ENCODE data around the gene CCDC185. TPM values are rescaled to one million over a fixed set of nuclear protein-coding genes. Genes with fewer than 3 reads are reported as not detected.

Gene CCDC185
- total RNA-seq, 3 donors from 2014 or later, result not detected

- H3K36me3 ChIP-seq (ENCODE audit: low read depth), result no peaks in the 10 kb centered on the region
- H3K4me1 ChIP-seq (ENCODE audit: low read depth), result no peaks in the 10 kb centered on the region
- TF ChIP-seq, protein P1, sequence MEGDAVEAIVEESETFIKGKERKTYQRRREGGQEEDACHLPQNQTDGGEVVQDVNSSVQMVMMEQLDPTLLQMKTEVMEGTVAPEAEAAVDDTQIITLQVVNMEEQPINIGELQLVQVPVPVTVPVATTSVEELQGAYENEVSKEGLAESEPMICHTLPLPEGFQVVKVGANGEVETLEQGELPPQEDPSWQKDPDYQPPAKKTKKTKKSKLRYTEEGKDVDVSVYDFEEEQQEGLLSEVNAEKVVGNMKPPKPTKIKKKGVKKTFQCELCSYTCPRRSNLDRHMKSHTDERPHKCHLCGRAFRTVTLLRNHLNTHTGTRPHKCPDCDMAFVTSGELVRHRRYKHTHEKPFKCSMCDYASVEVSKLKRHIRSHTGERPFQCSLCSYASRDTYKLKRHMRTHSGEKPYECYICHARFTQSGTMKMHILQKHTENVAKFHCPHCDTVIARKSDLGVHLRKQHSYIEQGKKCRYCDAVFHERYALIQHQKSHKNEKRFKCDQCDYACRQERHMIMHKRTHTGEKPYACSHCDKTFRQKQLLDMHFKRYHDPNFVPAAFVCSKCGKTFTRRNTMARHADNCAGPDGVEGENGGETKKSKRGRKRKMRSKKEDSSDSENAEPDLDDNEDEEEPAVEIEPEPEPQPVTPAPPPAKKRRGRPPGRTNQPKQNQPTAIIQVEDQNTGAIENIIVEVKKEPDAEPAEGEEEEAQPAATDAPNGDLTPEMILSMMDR (IDR thresholded peaks at IDR 0.05), result no peak
- H3K9me3 ChIP-seq, result no peaks in the 10 kb centered on the region
- intact Hi-C loops (cut with DNase I, micrococcal nuclease), result no loop called here
- H3K4me3 ChIP-seq, result no peak overlapping the region
- DNase-seq (no peak), ATAC-seq (no peak)
These were observed 8.9 kb downstream of the CCDC185 start for GRCh38 chr1:223401873-223402789.

GRCh38 chr1:223402790-223403142, 9.6 kb downstream of the CCDC185 start:
- Histone ChIP-seq H3K4me1 (ENCODE audit: low read depth) (no peaks in the 10 kb centered on the region), H3K36me3 (ENCODE audit: low read depth) (no peaks in the 10 kb centered on the region), H3K9me3 (no peaks in the 10 kb centered on the region), H3K4me3 (no peak overlapping the region)
- intact Hi-C loops (cut with DNase I, micrococcal nuclease), result no loop called here
- TF ChIP-seq, protein P1 (IDR thresholded peaks at IDR 0.05), result no peak
- ATAC-seq, result no peak
- DNase-seq, result no peak

- intact Hi-C loops (cut with DNase I, micrococcal nuclease), result no loop called here
These were observed 10.1 kb downstream of the CCDC185 start for GRCh38 chr1:223403184-223403815.

GRCh38 chr1:223405507-223405906, 12.3 kb downstream of the CCDC185 start:
- intact Hi-C loops (cut with DNase I, micrococcal nuclease), result no loop called here
- DNase-seq (no peak), ATAC-seq (no peak)
- no peaks in the 10 kb centered on the region for H3K4me1 ChIP-seq (ENCODE audit: low read depth)
- H3K36me3 ChIP-seq (ENCODE audit: low read depth), result no peaks in the 10 kb centered on the region
- no peaks in the 10 kb centered on the region for H3K9me3 ChIP-seq
- TF ChIP-seq, protein P1 (IDR thresholded peaks at IDR 0.05), result no peak
- no peak overlapping the region for H3K4me3 ChIP-seq

More at GRCh38 chr1:223403184-223403815, 10.1 kb downstream of the CCDC185 start:
- no peak overlapping the region for H3K4me3 ChIP-seq
- no peaks in the 10 kb centered on the region for H3K36me3 ChIP-seq (ENCODE audit: low read depth)
- no peaks in the 10 kb centered on the region for H3K9me3 ChIP-seq
- TF ChIP-seq, protein P1 (IDR thresholded peaks at IDR 0.05), result no peak
- DNase-seq (no peak), ATAC-seq (no peak)
- no peaks in the 10 kb centered on the region for H3K4me1 ChIP-seq (ENCODE audit: low read depth)

- TF ChIP-seq, protein P1 (IDR thresholded peaks at IDR 0.05), result no peak
- DNase-seq (no peak), ATAC-seq (no peak)
- no peaks in the 10 kb centered on the region for H3K36me3 ChIP-seq (ENCODE audit: low read depth)
- H3K4me3 ChIP-seq, result no peak overlapping the region
- H3K9me3 ChIP-seq, result no peaks in the 10 kb centered on the region
- H3K4me1 ChIP-seq (ENCODE audit: low read depth), result no peaks in the 10 kb centered on the region
- intact Hi-C loops (cut with DNase I, micrococcal nuclease), result no loop called here
These were observed 16.8 kb downstream of the CCDC185 start for GRCh38 chr1:223410036-223410435.

Measured in mucosa of descending colon (tissue), 3 donors.